ENCODE measurements around the gene ETV3L. TPM values are rescaled to one million over a fixed set of nuclear protein-coding genes. Genes with fewer than 3 reads are reported as not detected.
A peak's percentile ranks its signal among the peaks of the same experiment; 100 is the strongest.

The ETV3L gene
- total and polyA plus RNA-seq, 2 of the 8 experiments (the other 6 are each of a cell fraction or from before 2014, with no cell fraction given) = 0.17 to 0.26 TPM

DNA sequence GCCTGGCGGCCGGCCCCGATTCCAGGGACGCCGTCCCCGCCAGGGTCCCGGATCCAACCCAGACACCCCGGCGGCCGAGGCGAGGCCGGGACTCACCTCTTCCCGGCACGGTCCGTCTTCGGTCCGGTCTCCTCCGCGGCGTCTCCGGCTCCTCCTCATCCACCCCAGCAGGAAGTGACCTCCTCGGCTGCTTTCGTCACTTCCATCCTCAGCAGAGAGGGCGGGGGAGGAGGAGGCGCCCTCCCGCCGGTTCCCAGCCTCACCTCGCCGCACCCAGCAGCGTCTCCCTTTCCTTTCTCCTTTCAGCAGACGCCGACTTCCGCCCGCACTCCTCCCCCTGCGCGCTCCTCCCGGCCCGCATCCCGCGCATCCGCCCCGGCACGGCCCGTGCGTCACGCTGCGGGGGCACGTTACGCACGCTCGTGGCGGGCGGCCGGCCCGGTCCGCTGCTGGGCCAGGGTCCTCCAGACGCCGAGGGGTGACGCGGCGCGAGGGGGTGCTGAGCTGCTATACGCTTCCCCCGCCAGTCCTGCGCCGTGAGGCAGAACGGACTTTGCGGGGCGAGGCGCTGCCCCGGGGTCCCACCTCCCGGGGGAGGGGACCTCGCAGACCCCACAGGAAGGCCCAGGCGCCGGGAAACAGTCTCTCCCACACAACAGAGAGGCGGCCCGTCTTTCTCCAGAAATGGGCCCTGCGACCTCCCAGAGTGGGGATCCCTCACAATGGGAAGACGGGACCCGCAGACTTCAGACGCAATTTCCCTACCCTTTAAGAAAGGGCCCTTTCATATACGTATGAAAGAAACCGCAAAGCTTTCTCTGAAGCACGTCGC, 38.8 kb upstream of the ETV3L start, which contains the start of gene ETV3 (continued):
- peak; percentile 82 for TF ChIP-seq POLR2AphosphoS5 (IDR thresholded peaks at IDR 0.05; ENCODE audit: low read depth, low read length)
- no peak for TF ChIP-seq GTF2F1 (IDR thresholded peaks at IDR 0.05; ENCODE audit: borderline replicate concordance, low read depth, low read length)
- no peak for TF ChIP-seq SIRT6 (IDR thresholded peaks at IDR 0.05; ENCODE audit: low read length)
- TF ChIP-seq CTBP2 (IDR thresholded peaks at IDR 0.05; ENCODE audit: borderline replicate concordance, insufficient read depth, insufficient read length, low read length) = no peak
